ENCODE data around the gene PLK2. TPM values are rescaled to one million over a fixed set of nuclear protein-coding genes. Genes with fewer than 3 reads are reported as not detected.
A peak's percentile ranks its signal among the peaks of the same experiment; 100 is the strongest.

PLK2 gene
- total and polyA plus RNA-seq, 2 experiments from 2014 or later = 98.0 to 183 TPM

GRCh38 chr5:58454025-58454424 is 5.9 kb downstream of the PLK2 start:
- H3K27me3 ChIP-seq = no peaks in the 10 kb centered on the region
- H3K9me2 ChIP-seq (replicated peaks; ENCODE audit: insufficient read depth) = no peaks in the 10 kb centered on the region
- H3K4me3 ChIP-seq = no peak overlapping the region
- H3K36me3 ChIP-seq (replicated peaks; ENCODE audit: insufficient read depth, low read depth) = peaks cover 12% of the 10 kb centered on the region
- no peak for DNase-seq (ENCODE audit: low spot score)
- no peak overlapping the region for H2AFZ ChIP-seq
- no peak overlapping the region for H3K27ac ChIP-seq
- WGBS (ENCODE audit: low lambda C conversion rate, missing lambda C conversion rate) = 97% methylated on average over 1 of the region's 1 CpG
- H3K4me1 ChIP-seq (ENCODE audit: insufficient read depth) = peaks cover 15% of the 10 kb centered on the region
- no peak for TF ChIP-seq EZH2 (IDR thresholded peaks at IDR 0.05; ENCODE audit: borderline replicate concordance)
- TF ChIP-seq CTCF (IDR thresholded peaks at IDR 0.05; ENCODE audit: poor library complexity) = no peak
- TF ChIP-seq EZH2phosphoT487 (IDR thresholded peaks at IDR 0.05; ENCODE audit: low read depth, severe bottlenecking, unreplicated experiment) = no peak
- H3K79me2 ChIP-seq = peaks cover 52% of the 10 kb centered on the region
- peaks cover 53% of the 10 kb centered on the region for H4K20me1 ChIP-seq (ENCODE audit: insufficient read depth, poor library complexity, severe bottlenecking)
- peak overlapping the region; percentile 92 for H3K4me2 ChIP-seq
- no peaks in the 10 kb centered on the region for H3K9me3 ChIP-seq (ENCODE audit: low read depth)

- H3K27ac ChIP-seq = no peak overlapping the region
- H3K4me2 ChIP-seq = peak overlapping the region; percentile 92
- H4K20me1 ChIP-seq (ENCODE audit: insufficient read depth, poor library complexity, severe bottlenecking) = peaks cover 46% of the 10 kb centered on the region
Observed at GRCh38 chr5:58453306-58453705, 6.6 kb downstream of the PLK2 start.

GRCh38 chr5:58452566-58453258 is 7.2 kb downstream of the PLK2 start:
- Histone ChIP-seq H3K4me1 (ENCODE audit: insufficient read depth) (peaks cover 15% of the 10 kb centered on the region), H2AFZ (no peak overlapping the region), H3K9me3 (ENCODE audit: low read depth) (no peaks in the 10 kb centered on the region), H3K79me2 (peaks cover 39% of the 10 kb centered on the region), H3K9me2 (replicated peaks; ENCODE audit: insufficient read depth) (no peaks in the 10 kb centered on the region), H3K4me2 (no peak overlapping the region), H3K27me3 (no peaks in the 10 kb centered on the region), H3K27ac (peak overlapping the region; percentile 0), H3K36me3 (replicated peaks; ENCODE audit: insufficient read depth, low read depth) (peaks cover 9% of the 10 kb centered on the region), H4K20me1 (ENCODE audit: insufficient read depth, poor library complexity, severe bottlenecking) (peaks cover 42% of the 10 kb centered on the region), H3K4me3 (no peak overlapping the region)
- TF ChIP-seq EZH2phosphoT487 (IDR thresholded peaks at IDR 0.05; ENCODE audit: low read depth, severe bottlenecking, unreplicated experiment) = no peak
- no peak for TF ChIP-seq CTCF (IDR thresholded peaks at IDR 0.05; ENCODE audit: poor library complexity)
- TF ChIP-seq EZH2 (IDR thresholded peaks at IDR 0.05; ENCODE audit: borderline replicate concordance) = no peak
- WGBS (ENCODE audit: low lambda C conversion rate, missing lambda C conversion rate) = 83% methylated on average over 3 of the region's 3 CpGs
- no peak for DNase-seq (ENCODE audit: low spot score)

More at GRCh38 chr5:58453306-58453705, 6.6 kb downstream of the PLK2 start:
- H2AFZ ChIP-seq = no peak overlapping the region
- H3K4me3 ChIP-seq = no peak overlapping the region
- H3K27me3 ChIP-seq = no peaks in the 10 kb centered on the region
- TF ChIP-seq EZH2 (IDR thresholded peaks at IDR 0.05; ENCODE audit: borderline replicate concordance) (no peak), CTCF (IDR thresholded peaks at IDR 0.05; ENCODE audit: poor library complexity) (no peak), EZH2phosphoT487 (IDR thresholded peaks at IDR 0.05; ENCODE audit: low read depth, severe bottlenecking, unreplicated experiment) (no peak)
- H3K4me1 ChIP-seq (ENCODE audit: insufficient read depth) = peaks cover 15% of the 10 kb centered on the region
- peaks cover 45% of the 10 kb centered on the region for H3K79me2 ChIP-seq
- no peak for DNase-seq (ENCODE audit: low spot score)
- H3K36me3 ChIP-seq (replicated peaks; ENCODE audit: insufficient read depth, low read depth) = peaks cover 10% of the 10 kb centered on the region
- H3K9me3 ChIP-seq (ENCODE audit: low read depth) = no peaks in the 10 kb centered on the region
- H3K9me2 ChIP-seq (replicated peaks; ENCODE audit: insufficient read depth) = no peaks in the 10 kb centered on the region

All from hepatocyte (in vitro differentiated cells).